ENCODE results near the gene NRXN3.

DNA sequence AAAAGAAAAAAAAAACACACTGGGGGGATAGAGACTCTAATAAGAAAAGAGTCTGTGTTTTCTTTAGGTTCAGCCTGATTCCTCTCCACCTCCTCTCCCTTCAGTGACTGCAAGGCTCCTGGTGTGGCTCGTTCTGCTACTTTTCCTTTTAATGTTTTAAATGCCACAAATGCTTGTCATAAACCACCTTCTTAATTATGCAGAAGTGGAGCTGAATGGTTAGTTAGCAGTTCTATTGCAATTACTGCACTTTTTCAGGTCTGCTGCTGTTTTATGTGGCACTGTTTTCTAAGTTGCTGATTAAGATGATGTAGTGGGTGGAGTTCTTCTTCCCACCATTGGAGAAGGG, 1163.0 kb downstream of the NRXN3 start:
- TF ChIP-seq, protein P1, sequence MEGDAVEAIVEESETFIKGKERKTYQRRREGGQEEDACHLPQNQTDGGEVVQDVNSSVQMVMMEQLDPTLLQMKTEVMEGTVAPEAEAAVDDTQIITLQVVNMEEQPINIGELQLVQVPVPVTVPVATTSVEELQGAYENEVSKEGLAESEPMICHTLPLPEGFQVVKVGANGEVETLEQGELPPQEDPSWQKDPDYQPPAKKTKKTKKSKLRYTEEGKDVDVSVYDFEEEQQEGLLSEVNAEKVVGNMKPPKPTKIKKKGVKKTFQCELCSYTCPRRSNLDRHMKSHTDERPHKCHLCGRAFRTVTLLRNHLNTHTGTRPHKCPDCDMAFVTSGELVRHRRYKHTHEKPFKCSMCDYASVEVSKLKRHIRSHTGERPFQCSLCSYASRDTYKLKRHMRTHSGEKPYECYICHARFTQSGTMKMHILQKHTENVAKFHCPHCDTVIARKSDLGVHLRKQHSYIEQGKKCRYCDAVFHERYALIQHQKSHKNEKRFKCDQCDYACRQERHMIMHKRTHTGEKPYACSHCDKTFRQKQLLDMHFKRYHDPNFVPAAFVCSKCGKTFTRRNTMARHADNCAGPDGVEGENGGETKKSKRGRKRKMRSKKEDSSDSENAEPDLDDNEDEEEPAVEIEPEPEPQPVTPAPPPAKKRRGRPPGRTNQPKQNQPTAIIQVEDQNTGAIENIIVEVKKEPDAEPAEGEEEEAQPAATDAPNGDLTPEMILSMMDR (conservative IDR thresholded peaks at IDR 0.05 in 1 of 2, IDR thresholded peaks at IDR 0.05 in 1 of 2; ENCODE audit: extremely low read depth in 1 of 2, insufficient read depth in 1 of 2, low read depth in 1 of 2, low read length in 2 of 2): no peak
- TF ChIP-seq EZH2 (IDR thresholded peaks at IDR 0.05; ENCODE audit: borderline replicate concordance, low read length): no peak

All from mammary epithelial cell (primary cell).